Suprapubic skin (tissue), 4 donors: ENCODE measurements around the gene ATG4A. TPM values are rescaled to one million over a fixed set of nuclear protein-coding genes. Genes with fewer than 3 reads are reported as not detected.

Source experiments
- DNase-seq, 2 donors: peaks; one replicate each; pipeline ENCODE4 v3.0.0-alpha.2; 2019; ENCODE audit warnings: low spot score in 2 of 2
- H3K27ac ChIP-seq: fragments of 200-600 bp; sonication (generic); one replicate; pipeline ENCODE4 v1.5.1; 2019
- H3K27me3 ChIP-seq: fragments of 200-600 bp; sonication (generic); one replicate; pipeline ENCODE4 v1.5.1; 2019
- H3K36me3 ChIP-seq: fragments of 200-600 bp; sonication (generic); one replicate; pipeline ENCODE4 v1.5.1; 2019
- H3K4me1 ChIP-seq: fragments of 200-600 bp; sonication (generic); one replicate; pipeline ENCODE4 v1.5.1; 2019
- H3K4me3 ChIP-seq: fragments of 200-600 bp; sonication (generic); one replicate; pipeline ENCODE4 v1.5.1; 2019; ENCODE audit warnings: mild to moderate bottlenecking
- H3K9me3 ChIP-seq: fragments of 200-600 bp; sonication (generic); one replicate; pipeline ENCODE4 v1.5.1; 2019
- EP300 ChIP-seq: sonication (generic); formaldehyde crosslinking; IDR thresholded peaks from one replicate; pipeline ENCODE4 v1.6.1; 2017; ENCODE audit warnings: antibody characterized with exemption
- POLR2A ChIP-seq, 2 donors: fragments of 450-650 bp; IDR thresholded peaks; one replicate each; pipeline ENCODE4 v1.6.1; 2017; ENCODE audit warnings: antibody characterized with exemption in 2 of 2, mild to moderate bottlenecking in 2 of 2, moderate library complexity in 2 of 2
- POLR2AphosphoS5 ChIP-seq, 3 donors: sonication (generic); formaldehyde crosslinking; IDR thresholded peaks; one replicate each; pipeline ENCODE4 v1.6.1; 2017; ENCODE audit warnings: antibody characterized with exemption in 3 of 3
- WGBS: methylation state at CpG from one replicate; pipeline ENCODE4 v1.1.5; 2018; 5-methylcytosine and 5-hydroxymethylcytosine counted together
- total RNA-seq, 4 donors: library from RNA; depleted of rRNA; stranded (reverse); fragments of >200 nt; gene quantifications; one replicate each; pipeline ENCODE4 v1.1.0, GENCODE V29; 2016
- TF ChIP-seq, protein P1 (sequence below), 2 donors: fragments of 200-600 bp in 1 of 2; fragments of 450-650 bp in 1 of 2; sonication (generic) in 1 of 2; IDR thresholded peaks; one replicate each; pipeline ENCODE4 v1.5.1; 2016 to 2019; ENCODE audit warnings: antibody characterized with exemption in 2 of 2, mild to moderate bottlenecking in 1 of 2, moderate library complexity in 1 of 2

The ATG4A gene
- total RNA-seq, 4 donors from 2014 or later = 9.6 to 14.1 (median 12.7) TPM

DNA sequence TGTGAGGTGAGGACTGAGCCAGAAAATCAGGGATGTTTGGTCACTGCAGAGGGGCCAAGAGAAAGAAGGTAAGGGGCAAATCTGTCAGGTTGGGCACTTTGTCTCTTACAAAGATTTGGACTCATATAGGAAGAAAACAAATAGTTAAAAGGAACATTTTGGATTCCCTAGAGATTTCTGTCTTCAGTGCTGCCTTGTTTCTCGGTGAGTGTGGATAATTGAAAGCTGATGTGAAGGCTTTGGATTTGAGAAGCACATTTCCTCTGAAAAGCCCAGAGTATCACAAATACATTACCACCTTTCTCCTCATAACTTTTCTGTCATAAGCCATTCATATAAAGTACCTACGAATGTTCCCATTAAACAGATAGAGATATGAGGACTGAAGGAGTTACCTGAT lies 107.5 kb downstream of the ATG4A start:
- TF ChIP-seq POLR2AphosphoS5 (IDR thresholded peaks at IDR 0.05) (no peak), EP300 (no peak), POLR2A (IDR thresholded peaks at IDR 0.05) (no peak)
- TF ChIP-seq, protein P1, sequence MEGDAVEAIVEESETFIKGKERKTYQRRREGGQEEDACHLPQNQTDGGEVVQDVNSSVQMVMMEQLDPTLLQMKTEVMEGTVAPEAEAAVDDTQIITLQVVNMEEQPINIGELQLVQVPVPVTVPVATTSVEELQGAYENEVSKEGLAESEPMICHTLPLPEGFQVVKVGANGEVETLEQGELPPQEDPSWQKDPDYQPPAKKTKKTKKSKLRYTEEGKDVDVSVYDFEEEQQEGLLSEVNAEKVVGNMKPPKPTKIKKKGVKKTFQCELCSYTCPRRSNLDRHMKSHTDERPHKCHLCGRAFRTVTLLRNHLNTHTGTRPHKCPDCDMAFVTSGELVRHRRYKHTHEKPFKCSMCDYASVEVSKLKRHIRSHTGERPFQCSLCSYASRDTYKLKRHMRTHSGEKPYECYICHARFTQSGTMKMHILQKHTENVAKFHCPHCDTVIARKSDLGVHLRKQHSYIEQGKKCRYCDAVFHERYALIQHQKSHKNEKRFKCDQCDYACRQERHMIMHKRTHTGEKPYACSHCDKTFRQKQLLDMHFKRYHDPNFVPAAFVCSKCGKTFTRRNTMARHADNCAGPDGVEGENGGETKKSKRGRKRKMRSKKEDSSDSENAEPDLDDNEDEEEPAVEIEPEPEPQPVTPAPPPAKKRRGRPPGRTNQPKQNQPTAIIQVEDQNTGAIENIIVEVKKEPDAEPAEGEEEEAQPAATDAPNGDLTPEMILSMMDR (IDR thresholded peaks at IDR 0.05) = no peak
- Histone ChIP-seq H3K36me3 (no peaks in the 10 kb centered on the region), H3K9me3 (no peaks in the 10 kb centered on the region), H3K27me3 (no peaks in the 10 kb centered on the region), H3K27ac (peak overlapping the region; percentile 18), H3K4me3 (no peak overlapping the region), H3K4me1 (no peaks in the 10 kb centered on the region)
- 63% methylated on average over 2 of the region's 2 CpGs for WGBS
- DNase-seq = no peak

DNA sequence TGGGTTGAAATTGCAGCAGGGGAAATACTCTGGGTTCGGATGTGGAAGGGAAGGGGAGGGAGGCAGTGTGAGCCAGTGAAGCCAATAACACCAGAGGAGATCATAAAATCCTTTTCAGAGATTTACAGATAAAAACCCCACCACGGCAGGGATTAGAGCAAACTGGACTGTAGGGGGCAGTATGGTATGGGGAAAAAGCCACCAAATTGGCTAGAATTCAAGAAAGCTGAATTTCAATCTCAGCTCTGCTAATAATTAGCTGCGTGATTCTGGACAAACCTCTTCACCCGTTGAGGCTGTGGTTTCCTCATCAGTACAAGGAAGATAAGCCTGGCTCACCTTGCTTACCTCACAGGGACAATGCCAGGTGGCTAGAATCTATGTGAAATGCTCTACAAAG lies 108.1 kb downstream of the ATG4A start:
- no peaks in the 10 kb centered on the region for H3K27me3 ChIP-seq
- no peak overlapping the region for H3K27ac ChIP-seq
- no peaks in the 10 kb centered on the region for H3K36me3 ChIP-seq
- no peaks in the 10 kb centered on the region for H3K9me3 ChIP-seq
- H3K4me1 ChIP-seq = no peaks in the 10 kb centered on the region
- DNase-seq = no peak
- H3K4me3 ChIP-seq = no peak overlapping the region
- 3% methylated on average over 4 of the region's 4 CpGs for WGBS
- TF ChIP-seq POLR2AphosphoS5 (IDR thresholded peaks at IDR 0.05) (no peak), POLR2A (IDR thresholded peaks at IDR 0.05) (no peak), EP300 (no peak)
- TF ChIP-seq, protein P1 (IDR thresholded peaks at IDR 0.05) = peak in 1 of 2 donors; percentile 14

DNA sequence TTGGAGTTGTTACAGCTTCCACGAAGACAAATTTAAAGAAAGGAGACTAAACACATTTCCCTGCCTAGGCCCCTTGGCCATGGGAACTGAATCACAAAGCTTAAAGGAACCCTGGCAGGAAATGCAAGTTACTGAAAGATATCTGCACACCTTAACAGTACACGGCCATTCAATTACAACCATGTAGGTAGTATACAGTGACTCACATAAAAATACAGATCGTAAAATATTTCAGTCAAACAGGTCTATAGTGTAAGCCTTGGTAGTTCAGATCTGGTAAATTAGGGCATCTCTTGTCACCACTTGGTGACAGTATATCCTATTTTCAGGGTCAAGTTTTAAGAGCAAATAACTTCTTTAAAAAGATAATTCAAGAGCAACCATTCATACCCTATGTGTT lies 112.0 kb downstream of the ATG4A start:
- Histone ChIP-seq H3K27me3 (no peaks in the 10 kb centered on the region), H3K9me3 (no peaks in the 10 kb centered on the region), H3K4me3 (no peak overlapping the region), H3K27ac (no peak overlapping the region), H3K4me1 (no peaks in the 10 kb centered on the region), H3K36me3 (no peaks in the 10 kb centered on the region)
- DNase-seq = no peak
- 65% methylated on average over 3 of the region's 3 CpGs for WGBS
- TF ChIP-seq EP300 (no peak), POLR2AphosphoS5 (IDR thresholded peaks at IDR 0.05) (no peak), POLR2A (IDR thresholded peaks at IDR 0.05) (no peak)
- TF ChIP-seq, protein P1 (IDR thresholded peaks at IDR 0.05) = no peak

Other genes with a start within 250 kb of the ATG4A start
- not detected for gene TEX13B, start 109.4 kb upstream of the ATG4A start, total RNA-seq
- gene VSIG1, start 46.7 kb upstream of the ATG4A start, total RNA-seq = under 1 TPM in 2 of 4 donors, not detected in 2; 0.34 to 0.55 TPM
- gene PSMD10, start 236 bp upstream of the ATG4A start, total RNA-seq = 10 to 100 TPM; 28.6 to 42.0 (median 38.0) TPM